GM21526 (cell line): ENCODE data around the gene ZNF497.
"Not testable (repeated sequence)": the region's sequence is repeated elsewhere in the genome, so short reads cannot be mapped to it uniquely, and the experiment has no call there.

Experiments
- ATAC-seq: cut with Tn5 transposase; IDR thresholded peaks from one replicate; pipeline ENCODE4 v1.9.1; 2021; ENCODE audit warnings: moderate library complexity; ENCODE audit not compliant: unreplicated experiment, low FRiP score

ZNF497 gene

GRCh38 chr19:58362272-58362994 is at the start of gene ZNF497:
Gene ZNF497 (minus strand): TSS chr19:58362751. CDS start chr19:58357635, 5,116 bp downstream.
- peak; percentile 78 for ATAC-seq

GRCh38 chr19:58409010-58409790 is 46.6 kb upstream of the ZNF497 start:
- peak; percentile 23 for ATAC-seq

- peak; percentile 91 for ATAC-seq
Observed at GRCh38 chr19:58408152-58409009, 45.8 kb upstream of the ZNF497 start, which contains the start of gene ZNF584. Gene ZNF584 (plus strand): TSS chr19:58408649. CDS start chr19:58409148, 499 bp downstream.

GRCh38 chr19:58407658-58408151 is 45.2 kb upstream of the ZNF497 start:
- no peak for ATAC-seq

GRCh38 chr19:58406818-58407657 is 44.5 kb upstream of the ZNF497 start:
- ATAC-seq, result no peak

GRCh38 chr19:58403920-58404478 is 41.4 kb upstream of the ZNF497 start:
- ATAC-seq, result not testable (repeated sequence)

GRCh38 chr19:58401840-58402421 is 39.4 kb upstream of the ZNF497 start:
- ATAC-seq, result no peak

GRCh38 chr19:58400916-58401839 is 38.6 kb upstream of the ZNF497 start:
- peak; percentile 92 for ATAC-seq

GRCh38 chr19:58400316-58400915 is 37.9 kb upstream of the ZNF497 start:
- no peak for ATAC-seq

GRCh38 chr19:58399903-58400302 is 37.4 kb upstream of the ZNF497 start:
- ATAC-seq, result no peak

GRCh38 chr19:58398545-58398944 is 36.0 kb upstream of the ZNF497 start:
- no peak for ATAC-seq

- no peak for ATAC-seq
Observed at GRCh38 chr19:58398087-58398486, 35.5 kb upstream of the ZNF497 start.

GRCh38 chr19:58397533-58398037 is 35.0 kb upstream of the ZNF497 start:
- no peak for ATAC-seq

GRCh38 chr19:58396691-58397532 is 34.4 kb upstream of the ZNF497 start:
- no peak for ATAC-seq

- no peak for ATAC-seq
Observed at GRCh38 chr19:58395979-58396627, 33.6 kb upstream of the ZNF497 start.
